Endometrial microvascular endothelial cells (primary cell): ENCODE measurements around the gene BCAR3. TPM values are rescaled to one million over a fixed set of nuclear protein-coding genes. Genes with fewer than 3 reads are reported as not detected.
"Not testable (repeated sequence)": the region's sequence is repeated elsewhere in the genome, so short reads cannot be mapped to it uniquely, and the experiment has no call there.

Experiments used
- in situ Hi-C: cut with HindIII; loops from 2 replicates; pipeline ENCODE4 v1.10.0; 2017; ENCODE audit warnings: low sequenced_read_pairs, low pct_unique_long_range_greater_than_20kb; ENCODE audit errors: inconsistent ontology term
- total RNA-seq: library from RNA; depleted of rRNA; stranded (reverse); fragments of >200 nt; gene quantifications from one replicate; pipeline ENCODE4 v1.2.3, GENCODE V29; 2015; ENCODE audit errors: inconsistent ontology term

Gene BCAR3
- total RNA-seq, 1 donor from 2014 or later, result 91.8 TPM

- in situ Hi-C loops, result not testable (repeated sequence)
These were observed 7.6 kb downstream of the BCAR3 start for GRCh38 chr1:93674071-93674470.

DNA sequence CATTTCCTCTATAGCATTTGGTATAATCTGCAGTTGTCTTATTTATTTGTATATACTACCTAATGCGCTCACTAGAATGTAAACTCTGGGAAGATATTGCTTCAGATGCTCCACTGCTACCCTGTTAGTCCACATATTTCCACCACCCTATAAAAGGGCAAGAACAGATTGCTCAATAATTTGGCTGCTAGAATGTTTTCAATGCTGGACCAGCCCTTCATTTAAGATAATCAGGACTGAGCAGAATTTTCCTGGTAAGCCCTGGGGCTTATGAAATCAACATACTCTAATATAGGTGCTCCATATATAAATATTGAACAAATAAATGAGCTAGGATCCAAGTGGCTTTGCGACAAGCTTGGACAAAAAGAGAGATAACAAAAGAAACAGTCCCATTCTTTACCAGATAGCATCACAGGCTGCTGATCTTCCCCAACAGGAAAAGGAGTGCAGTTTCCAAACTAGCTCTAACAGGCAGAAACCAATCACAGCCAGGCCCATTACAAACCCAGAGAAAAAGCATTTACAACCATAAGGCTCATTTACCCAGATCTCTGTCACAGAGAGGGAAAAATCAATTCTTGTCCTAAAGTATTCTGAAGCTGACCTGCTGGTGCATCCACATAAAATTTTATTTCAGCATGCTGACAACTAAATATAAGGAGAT is 8.3 kb downstream of the BCAR3 start:
- in situ Hi-C loops, result no loop called here

GRCh38 chr1:93672477-93673162 is 9.0 kb downstream of the BCAR3 start:
- in situ Hi-C loops, result no loop called here

- in situ Hi-C loops, result no loop called here
These were observed 9.6 kb downstream of the BCAR3 start for GRCh38 chr1:93672069-93672468.

DNA sequence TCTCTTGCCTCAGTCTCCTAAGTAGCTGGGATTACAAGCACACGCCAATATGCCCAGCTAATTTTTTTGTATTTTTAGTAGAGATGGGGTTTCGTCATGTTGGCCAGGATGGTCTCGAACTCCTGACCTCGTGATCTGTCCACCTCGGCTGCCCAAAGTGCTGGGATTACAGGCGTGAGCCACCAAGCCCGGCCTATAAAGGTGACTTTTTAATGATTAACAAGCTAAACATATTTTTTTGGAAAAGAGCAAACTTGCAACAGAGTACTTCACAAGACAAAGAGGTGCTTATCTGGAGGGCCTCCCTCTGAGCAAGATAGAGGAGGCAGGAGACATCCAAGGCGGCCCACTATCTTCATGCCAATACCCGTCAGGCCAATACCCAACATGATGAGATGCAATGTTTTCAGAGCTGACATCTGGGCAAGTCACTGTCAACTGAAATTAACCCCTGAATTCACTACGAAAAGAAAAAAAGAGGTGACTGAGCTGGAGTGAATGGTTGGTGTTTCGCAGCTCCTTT is 10.5 kb downstream of the BCAR3 start:
- in situ Hi-C loops, result no loop called here

- in situ Hi-C loops, result no loop called here
These were observed 11.5 kb downstream of the BCAR3 start for GRCh38 chr1:93670141-93670540.

DNA sequence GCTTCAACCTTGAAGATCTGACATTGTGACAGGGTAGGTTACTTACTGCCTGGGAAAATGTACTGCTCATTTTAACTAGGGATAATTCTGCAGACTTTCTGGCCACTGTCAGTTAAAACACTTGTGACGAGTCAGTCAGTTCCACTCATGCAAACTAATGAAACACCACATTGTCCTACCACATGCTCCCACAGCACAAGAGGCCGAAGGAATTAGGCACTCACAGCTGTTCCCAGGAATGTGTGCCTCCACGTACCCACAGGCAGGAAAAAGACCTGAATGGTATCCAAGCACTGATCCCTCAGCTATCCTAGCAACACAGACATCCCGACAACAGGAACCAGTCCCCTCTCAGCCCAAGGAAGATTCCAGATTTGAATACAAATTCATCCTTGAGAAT is 12.3 kb downstream of the BCAR3 start:
- in situ Hi-C loops, result no loop called here

DNA sequence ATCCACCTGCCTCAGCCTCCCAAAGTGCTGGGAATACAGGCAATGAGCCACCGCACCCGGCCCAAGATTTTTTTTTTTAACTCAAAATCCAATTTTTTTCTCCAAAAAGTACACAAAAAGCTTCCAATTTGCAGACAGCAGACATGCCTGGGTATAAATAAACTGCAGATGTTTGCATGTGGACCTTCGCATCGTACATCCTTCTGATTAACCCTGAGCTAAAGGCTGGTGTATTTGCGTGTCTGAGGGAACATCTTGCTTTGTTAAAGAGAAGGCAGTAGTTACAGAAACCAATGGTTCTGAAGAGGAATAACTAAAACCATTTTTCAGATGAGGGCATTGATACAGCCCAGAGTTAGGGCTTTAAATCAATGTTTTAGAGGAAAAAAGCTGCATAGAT is 12.7 kb downstream of the BCAR3 start:
- in situ Hi-C loops, result no loop called here

GRCh38 chr1:93668121-93668520 is 13.5 kb downstream of the BCAR3 start:
- in situ Hi-C loops, result no loop called here

GRCh38 chr1:93667642-93668041 is 14.0 kb downstream of the BCAR3 start:
- in situ Hi-C loops, result no loop called here

DNA sequence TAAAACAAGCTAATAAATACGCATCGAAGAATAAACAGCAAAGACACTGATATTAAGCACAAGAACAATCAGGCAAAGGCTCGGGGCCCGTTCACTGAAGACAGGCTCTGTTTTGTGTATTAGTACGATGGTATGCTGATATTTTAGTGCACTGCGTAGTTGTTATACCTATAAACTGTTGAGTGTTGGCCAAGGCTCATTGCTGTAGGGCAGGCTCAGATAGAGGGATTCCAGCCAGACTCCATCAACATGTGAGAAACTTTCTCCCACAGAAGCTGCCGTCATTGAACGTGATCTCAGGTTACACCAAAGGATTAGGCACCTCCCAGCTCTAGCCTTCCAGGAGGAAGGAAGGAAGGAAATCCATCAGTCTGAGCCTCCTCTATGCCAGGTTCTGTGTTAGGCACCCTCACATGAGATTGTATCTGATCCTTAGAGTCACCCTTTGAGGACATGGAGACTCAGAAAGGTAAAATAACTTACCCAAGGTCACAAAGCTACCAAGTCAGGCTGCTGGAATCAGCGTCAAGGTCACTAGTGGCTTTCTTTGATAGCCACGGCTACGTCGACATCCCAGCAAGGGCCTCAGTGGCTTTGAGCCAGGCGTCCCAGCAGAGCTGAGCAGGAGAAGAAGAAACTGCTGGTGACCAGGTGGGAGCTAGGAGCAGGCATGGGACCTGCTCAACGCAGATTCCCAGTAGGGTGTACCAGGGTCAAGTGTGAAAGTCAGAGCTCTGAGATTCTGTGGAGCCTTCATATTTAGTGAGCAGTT is 14.8 kb downstream of the BCAR3 start:
- in situ Hi-C loops, result no loop called here

GRCh38 chr1:93665015-93665414 is 16.6 kb downstream of the BCAR3 start:
- in situ Hi-C loops, result no loop called here

- in situ Hi-C loops, result no loop called here
These were observed 18.4 kb downstream of the BCAR3 start for GRCh38 chr1:93663208-93663614.

DNA sequence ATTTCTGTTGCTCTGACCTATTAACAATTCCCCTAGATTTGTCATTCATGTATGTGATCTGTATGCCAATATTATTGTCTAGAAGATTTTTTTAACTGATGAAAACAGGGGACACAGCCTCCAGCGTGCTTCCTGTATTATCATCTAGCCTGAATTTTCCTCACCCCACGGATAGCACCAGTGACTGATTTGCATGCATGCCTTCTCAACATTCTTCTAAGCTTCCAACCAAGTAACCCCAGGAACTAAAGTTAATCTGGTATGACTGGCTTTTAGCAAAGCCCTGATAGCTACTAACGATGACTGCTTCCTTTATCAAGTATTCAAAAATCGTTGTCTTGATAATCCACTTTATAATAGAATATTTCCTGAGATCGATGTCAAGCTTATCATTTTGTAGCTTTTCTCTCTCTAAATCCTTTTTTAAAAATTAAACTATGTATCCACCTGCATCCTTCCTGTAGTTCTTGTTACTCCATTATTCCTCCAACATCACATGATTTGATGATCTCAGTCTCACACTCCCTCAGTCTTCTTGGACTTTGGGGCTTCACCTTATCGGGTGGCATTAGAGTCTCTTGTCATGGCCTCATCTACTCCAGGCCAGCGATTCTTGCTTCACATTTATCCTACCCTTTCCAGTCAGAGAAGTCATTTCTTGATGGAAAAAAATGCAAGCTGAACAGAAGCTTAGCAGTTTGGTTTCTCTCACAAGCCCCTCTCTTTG is 19.0 kb downstream of the BCAR3 start:
- in situ Hi-C loops, result no loop called here

DNA sequence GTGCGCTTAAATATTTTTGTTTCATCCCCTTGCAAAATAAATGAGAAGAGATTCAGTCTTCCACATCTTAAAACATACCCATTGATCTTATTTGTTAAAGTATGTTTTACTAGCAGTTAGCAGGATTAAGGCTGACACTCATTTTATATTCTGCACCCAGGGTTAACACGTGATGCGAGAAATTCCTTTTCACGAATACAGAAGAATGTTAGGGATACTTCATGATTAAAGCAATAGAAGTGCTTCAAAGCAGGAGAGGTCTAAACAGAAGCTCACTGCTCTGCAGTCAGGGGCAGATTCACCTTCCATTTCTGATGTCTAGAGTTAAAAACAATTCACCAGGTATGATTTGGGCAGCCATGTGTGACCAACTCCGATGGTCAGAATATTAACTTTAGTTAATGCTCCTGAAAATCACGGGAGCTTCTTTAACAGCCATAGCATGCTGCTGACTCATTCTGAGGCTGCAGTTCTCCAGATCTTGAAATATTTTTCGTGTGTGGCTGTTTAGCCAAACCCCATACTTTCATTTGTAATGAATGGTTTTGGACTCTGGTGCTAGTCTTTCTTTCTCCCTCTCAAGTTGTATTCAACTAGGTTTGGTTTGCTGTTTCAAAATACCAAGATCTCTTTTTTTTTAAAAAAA is 19.7 kb downstream of the BCAR3 start:
- in situ Hi-C loops, result no loop called here

DNA sequence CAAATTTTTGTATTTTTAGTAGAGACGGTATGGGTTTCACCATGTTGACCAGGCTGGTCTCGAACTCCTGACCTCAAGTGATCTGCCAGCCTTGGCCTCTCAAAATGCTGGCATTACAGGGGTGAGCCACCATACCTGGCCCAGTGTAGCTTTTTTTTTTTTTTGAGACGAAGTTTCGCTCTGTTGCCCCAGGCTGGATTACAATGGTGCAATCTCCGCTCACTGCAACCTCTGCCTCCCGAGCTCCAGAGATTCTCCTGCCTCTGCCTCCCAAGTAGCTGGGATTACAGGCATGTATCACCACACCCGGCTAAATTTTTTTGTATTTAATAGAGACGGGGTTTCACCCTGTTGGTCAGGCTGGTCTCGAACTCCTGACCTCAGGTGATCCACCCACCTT is 20.3 kb downstream of the BCAR3 start:
- in situ Hi-C loops, result not testable (repeated sequence)

GRCh38 chr1:93659822-93660503 is 21.7 kb downstream of the BCAR3 start:
- in situ Hi-C loops, result no loop called here

- in situ Hi-C loops, result no loop called here
These were observed 23.4 kb downstream of the BCAR3 start for GRCh38 chr1:93658188-93658587.
